GM12801 (cell line): Measurements from ENCODE around the gene CDH13.

Source experiments
- CTCF ChIP-seq: IDR thresholded peaks from one replicate; pipeline ENCODE4 v1.5.1; 2011; ENCODE audit warnings: control low read depth; ENCODE audit not compliant: insufficient read length; ENCODE audit errors: extremely low read depth

The CDH13 gene

GRCh38 chr16:82886146-82886545 lies 259.4 kb downstream of the CDH13 start:
- no peak for TF ChIP-seq CTCF

GRCh38 chr16:82888591-82889001 lies 261.8 kb downstream of the CDH13 start:
- no peak for TF ChIP-seq CTCF

- TF ChIP-seq CTCF, result no peak
Measured at GRCh38 chr16:82891424-82891823, 264.7 kb downstream of the CDH13 start.

GRCh38 chr16:82891918-82892317 lies 265.1 kb downstream of the CDH13 start:
- TF ChIP-seq CTCF, result no peak

- no peak for TF ChIP-seq CTCF
Measured at GRCh38 chr16:82892324-82892723, 265.6 kb downstream of the CDH13 start.

GRCh38 chr16:82895843-82896242 lies 269.1 kb downstream of the CDH13 start:
- no peak for TF ChIP-seq CTCF

GRCh38 chr16:82899006-82899405 lies 272.2 kb downstream of the CDH13 start:
- TF ChIP-seq CTCF, result no peak

GRCh38 chr16:82899731-82900450 lies 273.1 kb downstream of the CDH13 start:
- no peak for TF ChIP-seq CTCF
